ENCODE results near the gene SPRN.

The SPRN gene

DNA sequence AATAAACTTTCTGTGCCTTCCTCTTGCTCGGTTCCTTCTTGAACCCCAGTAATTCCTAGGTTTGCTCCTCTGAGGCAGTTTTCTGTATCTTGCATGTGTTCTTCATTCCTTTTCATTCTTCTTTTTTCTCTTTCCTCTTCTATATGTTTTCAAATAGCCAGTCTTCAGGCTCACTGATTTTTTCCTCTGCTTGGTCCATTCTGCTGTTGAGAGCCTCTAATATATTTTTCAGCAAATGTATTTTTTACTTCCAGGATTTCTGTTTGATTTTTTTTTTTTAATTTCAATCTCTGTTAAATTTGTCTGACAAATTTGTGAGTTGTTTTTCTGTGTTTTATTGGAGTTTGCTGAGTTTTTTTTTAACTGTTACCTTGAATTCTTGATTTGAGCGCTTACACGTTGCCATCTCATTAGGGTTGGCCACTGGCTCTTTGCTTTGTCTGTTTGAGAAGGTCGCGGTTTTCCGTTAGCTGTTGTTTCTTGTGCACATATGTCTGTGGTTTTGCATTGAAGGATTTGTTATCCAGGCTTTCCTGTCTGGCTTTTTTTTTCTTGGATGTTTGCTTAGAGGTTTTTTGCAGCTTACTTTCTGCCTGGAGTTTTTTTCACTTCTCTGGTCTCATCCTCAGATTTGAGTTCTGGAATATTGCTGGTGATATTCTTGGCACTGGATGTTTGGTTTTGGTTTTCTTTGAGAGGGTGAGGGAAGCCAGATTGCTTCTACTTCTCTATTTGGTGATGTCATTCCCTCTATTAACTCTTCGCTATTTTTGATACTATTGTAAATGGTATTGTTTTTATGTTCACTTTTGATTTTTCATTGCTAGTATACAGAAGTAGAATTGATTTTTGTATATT lies 12.7 kb downstream of the SPRN start:
- in situ Hi-C loops (cut with MboI; ENCODE audit: low pct_unique_long_range_greater_than_20kb, low sequenced_read_pairs, unreplicated experiment), result no loop called here
- TF ChIP-seq, protein P1, sequence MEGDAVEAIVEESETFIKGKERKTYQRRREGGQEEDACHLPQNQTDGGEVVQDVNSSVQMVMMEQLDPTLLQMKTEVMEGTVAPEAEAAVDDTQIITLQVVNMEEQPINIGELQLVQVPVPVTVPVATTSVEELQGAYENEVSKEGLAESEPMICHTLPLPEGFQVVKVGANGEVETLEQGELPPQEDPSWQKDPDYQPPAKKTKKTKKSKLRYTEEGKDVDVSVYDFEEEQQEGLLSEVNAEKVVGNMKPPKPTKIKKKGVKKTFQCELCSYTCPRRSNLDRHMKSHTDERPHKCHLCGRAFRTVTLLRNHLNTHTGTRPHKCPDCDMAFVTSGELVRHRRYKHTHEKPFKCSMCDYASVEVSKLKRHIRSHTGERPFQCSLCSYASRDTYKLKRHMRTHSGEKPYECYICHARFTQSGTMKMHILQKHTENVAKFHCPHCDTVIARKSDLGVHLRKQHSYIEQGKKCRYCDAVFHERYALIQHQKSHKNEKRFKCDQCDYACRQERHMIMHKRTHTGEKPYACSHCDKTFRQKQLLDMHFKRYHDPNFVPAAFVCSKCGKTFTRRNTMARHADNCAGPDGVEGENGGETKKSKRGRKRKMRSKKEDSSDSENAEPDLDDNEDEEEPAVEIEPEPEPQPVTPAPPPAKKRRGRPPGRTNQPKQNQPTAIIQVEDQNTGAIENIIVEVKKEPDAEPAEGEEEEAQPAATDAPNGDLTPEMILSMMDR (IDR thresholded peaks at IDR 0.05; ENCODE audit: extremely low read depth, insufficient read depth, missing control alignments), result no peak
- DNase-seq (ENCODE audit: low spot score), result no peak

DNA sequence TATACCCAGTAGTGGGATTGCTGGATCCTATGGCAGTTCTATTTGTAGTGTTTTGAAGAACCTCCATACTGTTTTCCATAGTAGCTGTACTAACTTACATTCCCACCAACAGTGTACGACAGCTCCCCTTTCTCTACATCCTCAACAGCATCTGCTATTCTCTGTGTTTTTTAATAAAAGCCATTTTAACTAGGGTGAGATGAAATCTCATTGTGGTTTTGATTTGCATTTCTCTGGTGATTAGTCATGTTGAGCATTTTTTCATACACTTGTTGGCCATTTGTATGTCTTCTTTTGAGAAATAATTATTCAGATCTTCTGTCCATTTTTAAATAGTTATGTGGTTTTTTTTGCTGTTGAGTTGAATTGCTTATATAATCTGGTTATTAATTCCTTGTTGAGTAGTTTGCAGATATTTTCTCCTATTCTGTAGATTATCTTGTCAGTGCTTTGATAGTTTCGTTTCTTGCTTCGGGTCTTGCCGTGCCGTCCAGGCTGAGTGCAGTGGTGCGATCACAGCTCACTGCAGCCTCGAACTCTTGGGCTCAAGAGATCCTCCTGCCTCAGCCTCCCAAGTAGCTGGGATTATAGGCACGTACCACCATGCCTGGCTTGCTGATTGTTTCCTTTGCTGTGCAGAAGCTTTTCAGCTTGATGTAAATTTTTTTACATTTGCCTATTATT lies 18.4 kb downstream of the SPRN start:
- TF ChIP-seq, protein P1 (IDR thresholded peaks at IDR 0.05; ENCODE audit: extremely low read depth, insufficient read depth, missing control alignments), result no peak
- in situ Hi-C loops (cut with MboI; ENCODE audit: low pct_unique_long_range_greater_than_20kb, low sequenced_read_pairs, unreplicated experiment), result no loop called here

DNA sequence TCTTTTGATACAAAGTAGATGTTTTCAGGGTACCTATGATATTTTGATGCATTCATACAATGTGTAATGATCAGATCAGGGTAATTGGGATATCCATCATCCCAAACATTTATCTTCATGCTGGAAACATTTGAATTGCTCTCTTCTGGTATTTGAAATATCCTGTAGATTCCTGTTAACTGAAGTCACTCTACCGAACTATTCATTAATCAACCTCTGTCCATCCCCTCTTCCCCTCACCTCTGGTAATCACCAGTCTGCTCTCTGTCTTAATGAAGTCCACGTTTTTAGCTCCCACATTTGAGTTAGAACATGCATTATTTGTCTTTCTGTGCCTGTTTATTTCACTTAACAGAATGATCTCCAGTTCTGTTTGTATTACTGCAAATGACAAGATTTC lies 19.2 kb downstream of the SPRN start:
- TF ChIP-seq, protein P1 (IDR thresholded peaks at IDR 0.05; ENCODE audit: extremely low read depth, insufficient read depth, missing control alignments), result no peak
- no peak for DNase-seq (ENCODE audit: low spot score)
- in situ Hi-C loops (cut with MboI; ENCODE audit: low pct_unique_long_range_greater_than_20kb, low sequenced_read_pairs, unreplicated experiment), result no loop called here

More for the DNA sequence above, 18.4 kb downstream of the SPRN start:
- DNase-seq (ENCODE audit: low spot score), result no peak

DNA sequence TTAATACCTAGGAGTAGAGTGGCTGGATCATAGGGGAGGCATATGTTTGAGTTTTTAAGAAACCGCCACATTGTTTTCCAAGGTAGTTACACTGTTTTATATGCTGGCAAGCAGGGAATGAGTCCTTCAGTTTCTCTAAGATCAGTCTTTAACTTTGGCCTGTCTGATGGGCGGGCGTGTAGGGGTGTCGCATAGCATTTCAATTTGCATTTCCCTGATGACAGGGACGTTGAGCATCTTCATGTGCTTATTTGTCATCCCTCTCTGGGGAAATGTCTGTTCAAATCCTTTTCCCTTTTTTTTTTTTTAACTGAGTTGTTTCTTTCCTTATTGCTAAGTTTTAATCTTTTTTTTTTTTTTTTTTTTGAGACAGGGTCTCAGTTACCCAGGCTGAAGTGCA lies 20.6 kb downstream of the SPRN start:
- TF ChIP-seq, protein P1 (IDR thresholded peaks at IDR 0.05; ENCODE audit: extremely low read depth, insufficient read depth, missing control alignments), result no peak
- DNase-seq (ENCODE audit: low spot score), result no peak
- in situ Hi-C loops (cut with MboI; ENCODE audit: low pct_unique_long_range_greater_than_20kb, low sequenced_read_pairs, unreplicated experiment), result no loop called here

DNA sequence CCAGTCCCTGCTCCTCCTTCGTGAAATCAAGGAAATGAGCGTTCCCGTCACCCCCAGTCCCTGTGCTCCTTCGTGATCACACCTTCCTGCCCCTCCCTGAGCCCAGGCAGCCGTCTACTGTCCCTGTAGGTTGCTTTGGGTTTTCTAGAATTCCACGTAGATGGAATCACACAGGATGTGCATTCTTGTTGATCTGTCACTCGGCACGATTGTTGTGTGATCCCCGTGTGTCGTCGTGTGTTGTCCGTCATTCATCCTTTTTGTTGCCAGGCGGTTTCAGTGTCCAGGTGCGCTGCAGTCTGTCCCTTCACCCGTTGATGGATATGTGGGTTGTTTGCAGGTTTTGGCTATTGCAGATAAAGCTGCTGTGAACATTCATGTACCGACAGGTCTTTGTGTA lies 21.1 kb downstream of the SPRN start:
- in situ Hi-C loops (cut with MboI; ENCODE audit: low pct_unique_long_range_greater_than_20kb, low sequenced_read_pairs, unreplicated experiment), result no loop called here
- no peak for DNase-seq (ENCODE audit: low spot score)
- TF ChIP-seq, protein P1 (IDR thresholded peaks at IDR 0.05; ENCODE audit: extremely low read depth, insufficient read depth, missing control alignments), result no peak

DNA sequence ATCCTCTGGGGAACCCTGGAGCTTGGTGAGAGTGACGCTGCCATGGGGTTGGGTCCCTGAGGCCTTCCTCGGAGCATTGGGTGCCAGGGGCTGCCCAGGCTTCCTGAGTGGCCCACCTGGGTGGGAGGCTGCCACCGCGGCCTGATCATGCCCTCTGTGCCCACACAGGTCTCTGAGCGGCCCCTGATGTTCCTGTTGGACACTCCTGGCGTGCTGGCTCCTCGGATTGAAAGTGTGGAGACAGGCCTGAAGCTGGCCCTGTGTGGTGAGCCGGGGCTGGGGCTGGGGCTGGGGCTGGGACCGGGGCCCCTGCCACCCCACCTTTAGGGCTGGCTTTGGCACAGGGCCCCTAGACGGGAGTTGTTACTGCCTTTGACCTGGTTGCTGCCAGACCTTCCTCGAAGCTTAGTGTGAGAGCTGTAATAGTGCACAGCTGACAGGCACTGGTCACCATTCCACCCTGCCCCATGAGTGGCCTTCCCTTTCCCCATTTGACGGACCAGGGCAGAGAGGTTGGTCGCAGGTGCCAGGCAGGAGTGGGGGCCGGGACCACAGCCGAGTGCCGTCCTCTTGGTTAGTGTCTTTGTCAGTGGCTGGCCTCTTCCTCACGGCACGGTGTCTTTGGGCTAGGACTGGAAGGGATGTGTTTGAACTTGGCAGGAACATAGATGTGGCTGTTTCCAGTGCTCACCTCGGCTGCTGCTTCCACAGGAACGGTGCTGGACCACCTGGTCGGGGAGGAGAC lies 22.3 kb downstream of the SPRN start:
- in situ Hi-C loops (cut with MboI; ENCODE audit: low pct_unique_long_range_greater_than_20kb, low sequenced_read_pairs, unreplicated experiment), result no loop called here
- DNase-seq (ENCODE audit: low spot score), result no peak
- TF ChIP-seq, protein P1 (IDR thresholded peaks at IDR 0.05; ENCODE audit: extremely low read depth, insufficient read depth, missing control alignments), result no peak

Data from GM13977 (cell line).